K562 (cell line): ENCODE data around the gene GRAMD4. TPM values are rescaled to one million over a fixed set of nuclear protein-coding genes. Genes with fewer than 3 reads are reported as not detected.

Experiments used
- CLOCK ChIP-seq: fragments of 250-450 bp; sonication (Bioruptor Pico); IDR thresholded peaks from 2 replicates; pipeline ENCODE4 v1.4.0; 2020; ENCODE audit warnings: mild to moderate bottlenecking, moderate library complexity, borderline replicate concordance
- DNMT1 ChIP-seq: fragments of 450-650 bp; IDR thresholded peaks from 2 replicates; pipeline ENCODE4 v1.6.1; 2016; ENCODE audit warnings: antibody characterized with exemption, mild to moderate bottlenecking
- GABPB1 ChIP-seq: sonication (generic); formaldehyde crosslinking; IDR thresholded peaks from 2 replicates; pipeline ENCODE4 v1.8.0; 2022; ENCODE audit warnings: mild to moderate bottlenecking, missing genetic modification reagents
- GTF2A2 ChIP-seq: IDR thresholded peaks from 2 replicates; pipeline ENCODE4 v1.6.1; 2016; ENCODE audit warnings: mild to moderate bottlenecking, missing genetic modification characterization, missing compliant biosample characterization
- HMBOX1 ChIP-seq: sonication (generic); IDR thresholded peaks from 2 replicates; pipeline ENCODE4 v1.6.1; 2016
- JUND ChIP-seq, 2 experiments: IDR thresholded peaks; 2 replicates in 1 of 2; 3 replicates in 1 of 2; pipeline ENCODE4 v1.6.1; 2011; ENCODE audit warnings: borderline replicate concordance in 2 of 2, low read depth in 2 of 2, low read length in 2 of 2, improper control_type of control experiment in 1 of 2, missing biosample characterization in 1 of 2, missing genetic modification characterization in 1 of 2, missing genetic modification reagents in 1 of 2
- VEZF1 ChIP-seq: fragments of 200-800 bp; sonication (Bioruptor generic); IDR thresholded peaks from 2 replicates; pipeline ENCODE4 v1.6.1; 2017; ENCODE audit warnings: missing genetic modification characterization, missing compliant biosample characterization
- ZBTB8A ChIP-seq: fragments of 450-650 bp; IDR thresholded peaks from 2 replicates; pipeline ENCODE4 v1.6.1; 2018; ENCODE audit warnings: mild to moderate bottlenecking, moderate library complexity; ENCODE audit not compliant: partially characterized antibody
- polyA plus RNA-seq, 8 experiments: library from polyadenylated mRNA; depleted of rRNA in 4 of 8; stranded (reverse) in 5 of 8; unstranded in 3 of 8; fragments of >200 nt; fragmentation: Nextera tagmentation in 2 of 8; fragmentation: Illumina TruSeq in 1 of 8; extraction: Ambion mirVana in 2 of 8; extraction: Trizol in 1 of 8; gene quantifications; 2 replicates each; pipeline versions ENCODE4 v1.2.1 to v1.2.3, GENCODE V29; 2011 to 2014; ENCODE audit warnings: inconsistent platforms in 1 of 8, missing spikeins in 1 of 8
- total RNA-seq, 7 experiments: library from RNA; depleted of rRNA in 6 of 7; stranded (reverse); fragments of >200 nt in 6 of 7; fragmentation: Illumina TruSeq in 2 of 7; extraction: Trizol in 2 of 7; gene quantifications; 2 replicates each; pipeline versions ENCODE4 v1.2.1 to v1.2.3, GENCODE V29; 2011 to 2021; ENCODE audit warnings: low replicate concordance in 1 of 7

Gene GRAMD4
- total and polyA plus RNA-seq, 9 of the 15 experiments (the other 6 are each of a cell fraction or from before 2014, with no cell fraction given), result 0.18 to 44.8 (median 18.6) TPM

- no peak for TF ChIP-seq CLOCK (CRISPR knock-in tag)
- TF ChIP-seq GABPB1 (CRISPR knock-in tag), result no peak
- no peak for TF ChIP-seq HMBOX1
- TF ChIP-seq GTF2A2 (tag), result no peak
- TF ChIP-seq ZBTB8A, result no peak
- no peak for TF ChIP-seq VEZF1 (CRISPR knock-in tag)
- no peak for TF ChIP-seq JUND (IDR thresholded peaks at IDR 0.05; ENCODE audit: borderline replicate concordance, low read depth, low read length)
- no peak for TF ChIP-seq JUND (tag; IDR thresholded peaks at IDR 0.05; ENCODE audit: borderline replicate concordance, low read depth, low read length)
- TF ChIP-seq DNMT1, result no peak
These were observed 5.9 kb upstream of the GRAMD4 start (continued) for GRCh38 chr22:46614025-46614931.
